ENCODE measurements around the gene JMJD6. TPM values are rescaled to one million over a fixed set of nuclear protein-coding genes. Genes with fewer than 3 reads are reported as not detected.

JMJD6 gene
- total RNA-seq, 3 donors from 2014 or later (not counting 1 experiment from before 2014, with no cell fraction given) = 169 to 257 (median 195) TPM

- Mint-ChIP-seq H3K9me3 (no peaks in the 10 kb centered on the region), H3K4me1 (peaks cover 21 to 22% of the 10 kb centered on the region in 2 donors), H3K27me3 (ENCODE audit: low read depth in 2 of 2) (no peaks in the 10 kb centered on the region), H3K27ac (no peak overlapping the region), H3K36me3 (no peaks in the 10 kb centered on the region), H3K4me3 (no peak overlapping the region)
- Histone ChIP-seq H3K27me3 (ENCODE audit: control insufficient read depth, insufficient read depth, low read length) (no peaks in the 10 kb centered on the region), H3K4me3 (ENCODE audit: low read length) (no peak overlapping the region), H3K36me3 (ENCODE audit: control insufficient read depth, insufficient read depth, low read length) (no peaks in the 10 kb centered on the region), H3K4me1 (ENCODE audit: control insufficient read depth, insufficient read depth, low read length) (peaks cover 47% of the 10 kb centered on the region), H3K27ac (ENCODE audit: low read length) (no peak overlapping the region), H3K9me3 (ENCODE audit: control insufficient read depth, insufficient read depth, low read length) (no peaks in the 10 kb centered on the region)
- TF ChIP-seq CTCF (IDR thresholded peaks at IDR 0.05) = no peak
- ATAC-seq = no peak
- WGBS (ENCODE audit: insufficient coverage) = 100% methylated on average over 6 of the region's 6 CpGs
- no peak for DNase-seq
- intact Hi-C loops (cut with micrococcal nuclease) = no loop called here
These were observed 50.8 kb downstream of the JMJD6 start for GRCh38 chr17:76675648-76676047.

GRCh38 chr17:76674600-76674999, 51.8 kb downstream of the JMJD6 start:
- no peak overlapping the region for H3K27ac ChIP-seq (ENCODE audit: low read length)
- intact Hi-C loops (cut with micrococcal nuclease) = loop anchor here (5.0 kb wide), 2 partner anchors 117 to 157 kb away; no protein-coding TSS in a partner anchor
- H3K27ac Mint-ChIP-seq = peak overlapping the region in 1 of 2 donors; percentile 24
- H3K36me3 Mint-ChIP-seq = no peaks in the 10 kb centered on the region
- WGBS (ENCODE audit: insufficient coverage) = 100% methylated on average over 5 of the region's 5 CpGs
- no peak for DNase-seq
- H3K4me1 ChIP-seq (ENCODE audit: control insufficient read depth, insufficient read depth, low read length) = peaks cover 45% of the 10 kb centered on the region
- TF ChIP-seq CTCF (IDR thresholded peaks at IDR 0.05) = no peak
- no peak overlapping the region for H3K4me3 Mint-ChIP-seq
- no peaks in the 10 kb centered on the region for H3K36me3 ChIP-seq (ENCODE audit: control insufficient read depth, insufficient read depth, low read length)
- H3K4me3 ChIP-seq (ENCODE audit: low read length) = no peak overlapping the region
- ATAC-seq = no peak
- H3K9me3 ChIP-seq (ENCODE audit: control insufficient read depth, insufficient read depth, low read length) = no peaks in the 10 kb centered on the region
- H3K27me3 ChIP-seq (ENCODE audit: control insufficient read depth, insufficient read depth, low read length) = no peaks in the 10 kb centered on the region
- no peaks in the 10 kb centered on the region for H3K27me3 Mint-ChIP-seq (ENCODE audit: low read depth in 2 of 2)
- peaks cover 23 to 26% of the 10 kb centered on the region in 2 donors for H3K4me1 Mint-ChIP-seq
- H3K9me3 Mint-ChIP-seq = no peaks in the 10 kb centered on the region

- H3K27me3 Mint-ChIP-seq (ENCODE audit: low read depth in 2 of 2) = no peaks in the 10 kb centered on the region
- 89% methylated on average over 4 of the region's 5 CpGs for WGBS (ENCODE audit: insufficient coverage)
- H3K4me1 Mint-ChIP-seq = peaks cover 23 to 26% of the 10 kb centered on the region in 2 donors
- H3K9me3 Mint-ChIP-seq = no peaks in the 10 kb centered on the region
- no peaks in the 10 kb centered on the region for H3K36me3 Mint-ChIP-seq
- ATAC-seq (no peak), DNase-seq (no peak)
- intact Hi-C loops (cut with micrococcal nuclease) = loop anchor here (5.0 kb wide), 2 partner anchors 116 to 156 kb away; no protein-coding TSS in a partner anchor
- no peaks in the 10 kb centered on the region for H3K36me3 ChIP-seq (ENCODE audit: control insufficient read depth, insufficient read depth, low read length)
- H3K27ac ChIP-seq (ENCODE audit: low read length) = no peak overlapping the region
- H3K4me3 Mint-ChIP-seq = no peak overlapping the region
- H3K9me3 ChIP-seq (ENCODE audit: control insufficient read depth, insufficient read depth, low read length) = no peaks in the 10 kb centered on the region
- H3K4me3 ChIP-seq (ENCODE audit: low read length) = no peak overlapping the region
- no peaks in the 10 kb centered on the region for H3K27me3 ChIP-seq (ENCODE audit: control insufficient read depth, insufficient read depth, low read length)
- H3K27ac Mint-ChIP-seq = peak overlapping the region in 1 of 2 donors; percentile 24
- TF ChIP-seq CTCF (IDR thresholded peaks at IDR 0.05) = no peak
- peaks cover 39% of the 10 kb centered on the region for H3K4me1 ChIP-seq (ENCODE audit: control insufficient read depth, insufficient read depth, low read length)
These were observed 52.7 kb downstream of the JMJD6 start for GRCh38 chr17:76673729-76674128.

- H3K4me3 ChIP-seq (ENCODE audit: low read length) = no peak overlapping the region
- Mint-ChIP-seq H3K4me1 (peaks cover 23 to 26% of the 10 kb centered on the region in 2 donors), H3K27me3 (ENCODE audit: low read depth in 2 of 2) (no peaks in the 10 kb centered on the region), H3K4me3 (peak overlapping the region; percentile 87), H3K36me3 (no peaks in the 10 kb centered on the region), H3K9me3 (no peaks in the 10 kb centered on the region), H3K27ac (peak overlapping the region; percentile 91 to 97)
- WGBS (ENCODE audit: insufficient coverage) = 95% methylated on average over 3 of the region's 3 CpGs
- H3K4me1 ChIP-seq (ENCODE audit: control insufficient read depth, insufficient read depth, low read length) = peaks cover 31% of the 10 kb centered on the region
- DNase-seq (no peak), ATAC-seq (no peak)
- no peak overlapping the region for H3K27ac ChIP-seq (ENCODE audit: low read length)
- no peak for TF ChIP-seq CTCF (IDR thresholded peaks at IDR 0.05)
- no peaks in the 10 kb centered on the region for H3K9me3 ChIP-seq (ENCODE audit: control insufficient read depth, insufficient read depth, low read length)
- no peaks in the 10 kb centered on the region for H3K36me3 ChIP-seq (ENCODE audit: control insufficient read depth, insufficient read depth, low read length)
- no peaks in the 10 kb centered on the region for H3K27me3 ChIP-seq (ENCODE audit: control insufficient read depth, insufficient read depth, low read length)
- intact Hi-C loops (cut with micrococcal nuclease) = loop anchor here (5.0 kb wide), 2 partner anchors 116 to 156 kb away; no protein-coding TSS in a partner anchor
These were observed 53.5 kb downstream of the JMJD6 start for GRCh38 chr17:76672892-76673291.

Data from natural killer cell (primary cell).